HG03280 (cell line): Measurements from ENCODE around the gene ZFYVE28.

Experiments
- ATAC-seq: cut with Tn5 transposase; IDR thresholded peaks from one replicate; pipeline ENCODE4 v1.9.1; 2021; ENCODE audit warnings: mild to moderate bottlenecking, moderate library complexity; ENCODE audit not compliant: unreplicated experiment

ZFYVE28 gene

GRCh38 chr4:2354760-2355159 is 63.7 kb downstream of the ZFYVE28 start:
- ATAC-seq: no peak

- ATAC-seq: no peak
Observed at GRCh38 chr4:2354118-2354517, 64.3 kb downstream of the ZFYVE28 start.

- no peak for ATAC-seq
Observed at GRCh38 chr4:2353222-2354107, 65.0 kb downstream of the ZFYVE28 start.

GRCh38 chr4:2352729-2353221 is 65.7 kb downstream of the ZFYVE28 start:
- no peak for ATAC-seq

GRCh38 chr4:2352171-2352570 is 66.3 kb downstream of the ZFYVE28 start:
- no peak for ATAC-seq

GRCh38 chr4:2350982-2351381 is 67.5 kb downstream of the ZFYVE28 start:
- ATAC-seq: no peak

- ATAC-seq: no peak
Observed at GRCh38 chr4:2348786-2349185, 69.7 kb downstream of the ZFYVE28 start.

- no peak for ATAC-seq
Observed at GRCh38 chr4:2347190-2347589, 71.3 kb downstream of the ZFYVE28 start.

- no peak for ATAC-seq
Observed at GRCh38 chr4:2343476-2343875, 75.0 kb downstream of the ZFYVE28 start.

- no peak for ATAC-seq
Observed at GRCh38 chr4:2341911-2342652, 76.4 kb downstream of the ZFYVE28 start.

GRCh38 chr4:2341261-2341841 is 77.1 kb downstream of the ZFYVE28 start:
- no peak for ATAC-seq

GRCh38 chr4:2340272-2341061 is 78.0 kb downstream of the ZFYVE28 start:
- no peak for ATAC-seq

- ATAC-seq: no peak
Observed at GRCh38 chr4:2339458-2340271, 78.8 kb downstream of the ZFYVE28 start.

GRCh38 chr4:2338754-2339457 is 79.5 kb downstream of the ZFYVE28 start:
- no peak for ATAC-seq

- ATAC-seq: no peak
Observed at GRCh38 chr4:2337896-2338295, 80.5 kb downstream of the ZFYVE28 start.

GRCh38 chr4:2337131-2337723 is 81.2 kb downstream of the ZFYVE28 start:
- ATAC-seq: no peak

GRCh38 chr4:2336659-2337058 is 81.8 kb downstream of the ZFYVE28 start:
- ATAC-seq: no peak

- no peak for ATAC-seq
Observed at GRCh38 chr4:2335729-2336101, 82.7 kb downstream of the ZFYVE28 start.
